Measurements from ENCODE around the gene MED6.
A peak's percentile ranks its signal among the peaks of the same experiment; 100 is the strongest.

MED6 gene

DNA sequence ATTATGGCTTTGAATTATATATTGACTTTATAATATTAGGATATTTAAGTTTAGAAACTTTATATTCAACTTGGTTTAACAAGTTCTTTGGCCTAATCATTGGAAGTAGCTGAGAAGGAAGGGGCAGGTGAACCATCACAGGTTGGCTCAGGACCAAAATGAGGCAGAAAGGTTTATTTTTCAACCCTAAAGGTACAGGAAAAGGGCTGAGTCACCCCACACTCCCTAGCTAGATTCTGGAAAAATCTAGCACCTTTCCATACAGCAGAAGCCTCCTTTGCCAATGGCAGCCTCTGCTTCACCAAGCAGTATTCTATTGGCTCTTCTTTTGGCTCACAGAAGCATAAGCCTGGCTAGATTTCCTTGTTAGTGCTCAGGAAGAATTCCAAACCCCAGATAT, 19.3 kb upstream of the MED6 start:
- ATAC-seq = no peak
- Mint-ChIP-seq H3K4me3 (no peak overlapping the region), H3K27ac (no peak overlapping the region), H3K36me3 (no peaks in the 10 kb centered on the region), H3K4me1 (no peaks in the 10 kb centered on the region), H3K9me3 (no peaks in the 10 kb centered on the region)
- DNase-seq (ENCODE audit: low spot score in 2 of 2) = no peak

DNA sequence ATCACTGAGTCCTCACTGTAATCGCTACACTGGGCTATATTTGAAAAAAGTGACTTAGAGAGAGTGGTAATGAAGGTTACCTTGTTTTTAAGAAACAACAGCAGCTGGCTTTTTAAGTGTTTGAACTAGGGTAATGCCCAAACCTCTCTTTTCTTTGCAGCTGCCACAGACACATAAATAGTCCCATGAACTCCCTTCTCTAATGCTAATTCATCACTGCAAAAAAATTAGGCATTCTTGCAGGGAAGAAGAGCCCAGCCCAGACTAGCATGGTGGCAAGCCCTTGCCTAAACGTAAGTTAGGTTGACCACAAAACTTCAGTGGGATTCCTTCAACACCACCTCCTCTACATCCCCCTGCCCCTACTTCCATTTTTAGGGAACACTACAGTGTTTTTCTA, 17.9 kb upstream of the MED6 start:
- DNase-seq (ENCODE audit: low spot score in 2 of 2) (no peak), ATAC-seq (no peak)
- no peaks in the 10 kb centered on the region for H3K9me3 Mint-ChIP-seq
- H3K4me1 Mint-ChIP-seq = no peaks in the 10 kb centered on the region
- H3K27ac Mint-ChIP-seq = no peak overlapping the region
- H3K36me3 Mint-ChIP-seq = no peaks in the 10 kb centered on the region
- H3K4me3 Mint-ChIP-seq = no peak overlapping the region

DNA sequence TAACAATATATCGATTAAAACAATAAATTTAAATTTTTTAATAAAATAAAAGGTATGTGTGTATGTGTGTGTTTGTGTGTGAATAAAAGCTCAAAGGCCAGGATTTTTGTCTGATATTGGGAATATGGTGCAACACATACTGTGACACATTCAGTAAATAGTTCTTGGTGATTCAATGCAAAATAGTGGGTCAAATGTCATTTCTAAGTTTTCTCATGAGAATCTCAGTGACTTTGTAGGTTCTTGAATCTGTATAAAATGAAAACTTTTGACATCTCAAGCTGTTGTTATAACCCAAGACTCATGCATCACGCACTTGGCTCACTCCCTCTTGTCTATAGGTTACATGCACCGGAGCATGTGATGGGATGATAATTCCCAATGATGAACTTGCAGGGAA, 16.2 kb upstream of the MED6 start:
- ATAC-seq (no peak), DNase-seq (ENCODE audit: low spot score in 2 of 2) (no peak)
- H3K4me1 Mint-ChIP-seq = no peaks in the 10 kb centered on the region
- no peak overlapping the region for H3K27ac Mint-ChIP-seq
- no peaks in the 10 kb centered on the region for H3K9me3 Mint-ChIP-seq
- H3K4me3 Mint-ChIP-seq = no peak overlapping the region
- no peaks in the 10 kb centered on the region for H3K36me3 Mint-ChIP-seq

DNA sequence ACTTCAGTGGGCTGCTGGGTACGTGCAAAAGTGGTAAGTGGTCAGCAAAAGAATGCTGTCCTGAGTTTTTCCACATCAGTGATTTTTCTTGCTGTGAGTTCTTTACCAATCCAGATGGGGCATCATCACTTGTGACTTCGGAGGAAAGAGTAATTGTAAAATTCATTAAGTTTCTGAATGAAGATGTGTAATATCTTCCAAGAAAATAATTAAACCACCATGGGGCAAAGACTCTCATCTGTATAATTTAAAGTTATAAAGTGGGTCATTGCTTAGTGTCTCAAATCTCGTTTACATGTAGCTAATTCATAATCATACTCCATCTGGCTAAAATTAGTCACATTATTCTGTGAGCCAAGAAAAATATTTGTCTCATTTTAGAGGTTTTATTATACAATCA, 10.8 kb upstream of the MED6 start:
- H3K36me3 Mint-ChIP-seq = no peaks in the 10 kb centered on the region
- DNase-seq (ENCODE audit: low spot score in 2 of 2) (no peak), ATAC-seq (no peak)
- H3K9me3 Mint-ChIP-seq = no peaks in the 10 kb centered on the region
- H3K27ac Mint-ChIP-seq = no peak overlapping the region
- H3K4me3 Mint-ChIP-seq = no peak overlapping the region
- H3K4me1 Mint-ChIP-seq = no peaks in the 10 kb centered on the region

DNA sequence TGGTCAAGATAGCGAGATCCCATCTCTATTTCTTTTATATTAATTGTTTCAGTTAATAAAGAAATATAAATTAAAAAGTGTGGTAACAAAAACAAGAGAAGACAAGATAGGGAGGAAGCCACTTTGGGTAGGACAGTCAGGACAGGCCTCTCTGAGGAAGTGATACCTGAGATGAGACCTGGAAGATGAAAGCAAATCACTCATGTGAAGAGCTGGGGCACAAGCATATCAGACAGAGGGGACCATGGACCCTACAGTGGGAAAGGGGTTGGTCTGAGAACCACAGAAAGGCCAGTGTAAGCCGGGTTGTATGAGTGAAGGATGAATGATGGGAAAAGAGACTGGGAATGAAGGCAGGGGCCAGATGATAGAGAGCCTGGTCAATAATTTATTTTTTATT, 1.8 kb upstream of the MED6 start:
- no peak for DNase-seq (ENCODE audit: low spot score in 2 of 2)
- H3K4me1 Mint-ChIP-seq = peaks cover 20% of the 10 kb centered on the region
- no peaks in the 10 kb centered on the region for H3K9me3 Mint-ChIP-seq
- ATAC-seq = no peak
- no peak overlapping the region for H3K27ac Mint-ChIP-seq
- H3K4me3 Mint-ChIP-seq = no peak overlapping the region
- H3K36me3 Mint-ChIP-seq = peaks cover 21% of the 10 kb centered on the region

DNA sequence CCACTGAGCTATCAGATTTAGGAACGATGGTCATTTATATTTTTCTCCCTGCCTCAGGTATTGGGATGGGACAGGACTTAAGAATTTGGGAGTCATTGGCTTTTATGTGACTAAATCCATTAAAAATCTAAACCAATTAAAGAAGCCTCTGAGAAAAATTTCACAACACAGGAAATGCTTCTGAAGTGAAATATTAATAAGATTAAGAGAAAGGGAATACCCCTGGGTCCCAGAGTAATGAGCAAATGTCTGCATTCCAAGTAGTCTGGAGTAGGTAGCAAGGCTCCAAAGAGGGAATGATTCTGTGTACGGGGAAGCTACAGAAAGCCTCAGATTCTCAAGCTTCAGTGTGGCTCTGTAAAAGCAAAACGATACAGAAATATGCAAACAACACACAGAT, 707 bp upstream of the MED6 start:
- H3K36me3 Mint-ChIP-seq = peaks cover 32% of the 10 kb centered on the region
- DNase-seq (ENCODE audit: low spot score in 2 of 2) (no peak), ATAC-seq (no peak)
- no peaks in the 10 kb centered on the region for H3K9me3 Mint-ChIP-seq
- H3K4me1 Mint-ChIP-seq = peaks cover 20% of the 10 kb centered on the region
- peak overlapping the region; percentile 96 for H3K4me3 Mint-ChIP-seq
- peak overlapping the region; percentile 99 for H3K27ac Mint-ChIP-seq

DNA sequence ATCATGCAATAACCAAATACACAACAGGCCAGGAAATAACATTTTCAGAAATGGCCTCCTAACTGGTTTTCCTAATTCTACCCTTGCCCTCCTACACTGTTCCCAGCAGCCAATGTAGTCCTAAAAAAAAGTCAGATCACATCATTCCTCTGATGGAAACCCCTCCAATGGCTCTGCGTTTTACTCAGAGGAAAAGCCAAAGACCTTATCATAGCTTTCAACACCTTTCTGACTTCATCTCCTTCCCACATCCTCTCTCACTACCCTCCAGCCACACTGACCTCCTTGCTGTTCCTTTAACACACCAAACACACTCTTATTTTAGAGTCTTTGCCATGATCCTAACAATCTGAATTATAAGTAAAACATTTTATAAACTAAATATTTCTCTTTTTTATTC, 1.1 kb downstream of the MED6 start:
- DNase-seq (ENCODE audit: low spot score in 2 of 2) (no peak), ATAC-seq (no peak)
- peak overlapping the region; percentile 96 for H3K4me3 Mint-ChIP-seq
- H3K36me3 Mint-ChIP-seq = peaks cover 50% of the 10 kb centered on the region
- peaks cover 20% of the 10 kb centered on the region for H3K4me1 Mint-ChIP-seq
- H3K27ac Mint-ChIP-seq = peak overlapping the region; percentile 99
- no peaks in the 10 kb centered on the region for H3K9me3 Mint-ChIP-seq

DNA sequence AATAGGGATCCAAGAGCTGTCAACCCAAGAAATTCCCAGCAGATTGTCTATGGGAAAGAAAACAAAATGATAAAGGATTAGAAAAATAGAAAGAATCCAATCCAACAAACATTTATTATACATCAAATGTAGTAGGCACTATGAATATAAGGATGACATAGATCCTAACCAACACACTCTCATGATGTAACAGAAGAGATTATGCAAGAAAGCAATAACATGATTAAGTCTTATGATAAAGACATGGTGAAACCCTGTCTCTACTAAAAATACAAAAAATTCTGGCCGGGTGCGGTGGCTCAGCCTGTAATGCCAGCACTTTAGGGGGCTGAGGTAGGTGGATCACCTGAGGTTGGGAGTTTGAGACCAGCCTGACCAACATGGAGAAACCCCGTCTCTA, 2.7 kb downstream of the MED6 start:
- peaks cover 65% of the 10 kb centered on the region for H3K36me3 Mint-ChIP-seq
- no peak overlapping the region for H3K27ac Mint-ChIP-seq

DNA sequence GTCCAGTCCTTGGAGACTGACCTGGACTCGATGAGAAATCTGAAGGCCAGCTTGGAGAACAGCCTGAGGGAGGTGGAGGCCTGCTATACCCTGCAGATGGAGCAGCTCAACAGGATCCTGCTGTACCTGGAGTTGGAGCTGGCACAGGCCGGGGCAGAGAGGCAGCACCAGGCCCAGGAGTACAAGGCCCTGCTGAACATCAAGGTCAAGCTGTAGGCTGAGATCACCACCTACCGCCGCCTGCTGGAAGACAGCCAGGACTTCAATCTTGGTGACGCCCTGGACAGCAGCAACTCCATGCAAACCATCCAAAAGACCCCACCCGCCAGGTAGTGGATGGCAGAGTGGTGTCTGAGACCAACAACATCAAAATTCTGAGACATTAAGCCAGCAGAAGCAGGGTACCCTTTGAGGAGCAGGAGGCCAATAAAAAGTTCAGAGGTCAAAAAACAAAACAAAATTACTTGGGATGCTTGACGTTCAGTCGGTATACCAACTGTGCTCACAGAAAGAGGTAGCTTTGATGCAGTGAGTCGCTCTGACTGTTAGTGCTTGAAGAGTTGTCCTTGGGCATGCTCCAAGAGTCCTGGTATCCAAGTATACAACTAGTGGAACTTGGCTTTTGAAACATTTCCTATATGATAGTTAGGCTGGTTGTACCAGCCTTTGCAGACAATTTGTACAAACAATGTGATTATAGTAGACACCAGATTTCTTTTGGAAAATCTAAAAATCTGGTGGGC, 4.8 kb downstream of the MED6 start:
- no peak for DNase-seq (ENCODE audit: low spot score in 2 of 2)
- Mint-ChIP-seq H3K9me3 (no peaks in the 10 kb centered on the region), H3K4me1 (peaks cover 20% of the 10 kb centered on the region), H3K27ac (no peak overlapping the region), H3K4me3 (no peak overlapping the region), H3K36me3 (peaks cover 81% of the 10 kb centered on the region)
- ATAC-seq = no peak

More for the DNA sequence above, 2.7 kb downstream of the MED6 start:
- peaks cover 20% of the 10 kb centered on the region for H3K4me1 Mint-ChIP-seq
- ATAC-seq (no peak), DNase-seq (ENCODE audit: low spot score in 2 of 2) (no peak)
- no peaks in the 10 kb centered on the region for H3K9me3 Mint-ChIP-seq
- no peak overlapping the region for H3K4me3 Mint-ChIP-seq

DNA sequence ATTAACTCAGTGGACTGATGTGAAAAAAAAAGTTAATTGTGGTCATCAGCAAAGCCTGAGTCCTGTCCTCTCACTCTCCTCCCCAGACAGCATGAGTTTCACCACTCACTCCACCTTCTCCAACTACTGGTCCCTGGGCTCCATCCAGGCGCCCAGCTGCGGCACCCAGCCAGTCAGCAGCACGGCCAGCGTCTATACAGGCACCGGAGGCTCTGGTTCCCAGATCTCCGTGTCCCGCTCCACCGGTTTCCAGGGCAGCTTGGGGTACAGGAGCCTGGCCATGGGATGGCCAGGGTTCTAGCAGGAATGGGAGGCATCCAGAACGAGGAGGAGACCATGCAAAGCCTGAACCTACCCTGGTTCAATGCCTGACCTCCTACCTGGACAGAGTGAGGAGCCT, 6.0 kb downstream of the MED6 start:
- Mint-ChIP-seq H3K27ac (no peak overlapping the region), H3K4me1 (peaks cover 9% of the 10 kb centered on the region), H3K36me3 (peaks cover 88% of the 10 kb centered on the region), H3K9me3 (no peaks in the 10 kb centered on the region), H3K4me3 (no peak overlapping the region)
- ATAC-seq = no peak
- DNase-seq (ENCODE audit: low spot score in 2 of 2) = no peak

DNA sequence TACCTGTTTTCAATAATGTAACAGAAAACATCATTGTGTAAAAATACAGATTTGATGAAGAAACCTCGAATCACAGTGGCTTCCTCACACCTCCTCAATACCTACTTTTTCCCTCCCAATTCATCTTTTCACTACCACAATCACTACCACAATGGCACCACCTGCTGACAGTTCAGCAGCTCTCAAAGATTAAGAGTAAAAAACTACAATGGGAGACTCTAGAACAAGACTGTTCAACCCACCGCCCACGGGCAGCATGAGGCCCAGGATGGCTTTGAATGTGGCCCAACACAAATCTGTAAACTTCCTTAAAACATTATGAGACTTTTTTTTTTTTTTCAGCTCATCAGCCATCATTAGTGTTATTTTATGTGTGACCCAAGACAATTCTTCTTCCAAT, 15.2 kb downstream of the MED6 start:
- no peak overlapping the region for H3K4me3 Mint-ChIP-seq
- no peaks in the 10 kb centered on the region for H3K4me1 Mint-ChIP-seq
- no peak for ATAC-seq
- H3K36me3 Mint-ChIP-seq = peaks cover 98% of the 10 kb centered on the region
- no peak for DNase-seq (ENCODE audit: low spot score in 2 of 2)
- no peaks in the 10 kb centered on the region for H3K9me3 Mint-ChIP-seq
- no peak overlapping the region for H3K27ac Mint-ChIP-seq

DNA sequence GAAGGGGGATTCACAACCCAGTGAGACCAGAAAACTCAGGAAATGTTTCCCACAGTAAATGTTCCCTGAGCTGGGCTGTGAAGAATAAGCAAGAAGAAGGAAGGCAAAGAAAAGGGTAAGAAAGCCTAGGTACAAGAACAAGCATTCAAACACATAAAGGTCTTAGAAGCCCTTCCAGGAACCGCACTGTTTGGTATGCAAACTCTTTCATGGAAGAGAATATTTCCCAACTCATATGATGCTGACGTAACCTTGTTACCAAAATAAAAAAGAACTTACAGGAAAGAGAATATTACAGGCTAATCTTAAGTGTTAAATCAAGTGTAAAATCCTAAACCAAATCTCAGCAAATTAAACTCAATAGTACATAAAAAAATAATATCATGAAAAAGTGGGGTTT, 23.6 kb downstream of the MED6 start:
- ATAC-seq (no peak), DNase-seq (ENCODE audit: low spot score in 2 of 2) (no peak)
- Mint-ChIP-seq H3K9me3 (peaks cover 4% of the 10 kb centered on the region), H3K36me3 (peaks cover 40% of the 10 kb centered on the region), H3K4me3 (no peak overlapping the region), H3K27ac (no peak overlapping the region), H3K4me1 (no peaks in the 10 kb centered on the region)

DNA sequence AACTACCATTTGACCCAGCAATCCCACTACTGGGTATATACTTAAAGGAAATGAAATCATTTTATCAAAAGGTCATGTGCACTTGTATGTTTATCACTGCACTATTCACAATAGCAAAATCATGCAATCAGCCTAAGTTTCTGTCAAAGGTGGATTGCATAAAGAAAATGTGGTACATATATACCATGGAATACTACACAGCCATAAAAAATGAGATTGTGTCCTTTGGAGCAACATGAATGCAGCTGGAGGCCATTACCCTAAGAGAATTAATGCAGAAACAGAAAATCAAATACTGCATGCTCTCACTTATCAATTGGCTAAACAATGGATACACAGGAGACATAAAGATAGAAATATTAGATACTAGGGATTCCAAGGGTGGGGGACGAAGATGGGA, 27.4 kb downstream of the MED6 start:
- Mint-ChIP-seq H3K36me3 (peaks cover 27% of the 10 kb centered on the region), H3K4me1 (no peaks in the 10 kb centered on the region), H3K9me3 (peaks cover 4% of the 10 kb centered on the region), H3K4me3 (no peak overlapping the region), H3K27ac (no peak overlapping the region)
- DNase-seq (ENCODE audit: low spot score in 2 of 2) (no peak), ATAC-seq (no peak)

DNA sequence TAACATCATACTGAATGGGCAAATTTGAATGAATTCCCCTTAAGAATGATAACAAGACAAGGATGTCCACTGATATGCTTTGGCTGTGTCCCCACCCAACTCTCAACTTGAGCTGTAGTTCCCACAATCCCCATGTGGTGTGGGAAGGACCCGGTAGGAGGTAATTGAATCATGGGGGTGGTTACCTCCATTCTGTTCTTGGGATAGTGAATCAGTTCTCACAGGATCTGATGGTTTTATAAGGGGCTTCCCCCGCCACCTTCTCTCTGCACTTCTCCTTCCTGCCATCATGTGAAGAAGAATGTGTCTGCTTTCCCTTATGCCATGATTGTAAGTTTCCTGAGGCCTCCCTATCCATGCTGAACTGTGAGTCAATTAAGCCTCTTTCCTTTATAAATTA, 29.3 kb downstream of the MED6 start:
- peaks cover 7% of the 10 kb centered on the region for H3K9me3 Mint-ChIP-seq
- DNase-seq (ENCODE audit: low spot score in 2 of 2) = no peak
- H3K4me1 Mint-ChIP-seq = no peaks in the 10 kb centered on the region
- no peak for ATAC-seq
- H3K4me3 Mint-ChIP-seq = no peak overlapping the region
- H3K36me3 Mint-ChIP-seq = peaks cover 33% of the 10 kb centered on the region
- H3K27ac Mint-ChIP-seq = no peak overlapping the region

DNA sequence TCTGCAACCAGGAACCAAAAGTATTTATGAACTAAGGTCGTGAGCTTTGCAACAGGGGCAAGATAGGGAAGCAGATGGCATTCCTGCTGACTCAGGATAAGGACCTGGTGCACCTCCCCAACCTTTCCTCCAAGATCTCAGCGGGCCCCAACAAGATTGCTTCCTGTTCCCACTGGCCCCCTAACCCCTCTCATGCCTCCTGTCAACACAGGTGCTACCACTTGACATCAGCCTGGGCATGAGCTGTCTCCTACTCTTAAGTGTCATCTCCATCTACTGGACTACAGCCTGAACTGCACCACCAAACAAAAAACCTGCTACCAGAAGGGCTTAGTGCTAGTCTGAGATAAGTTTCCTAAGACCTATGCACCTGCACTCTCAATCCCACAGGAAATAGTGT, 32.7 kb downstream of the MED6 start:
- peaks cover 45% of the 10 kb centered on the region for H3K36me3 Mint-ChIP-seq
- no peak overlapping the region for H3K27ac Mint-ChIP-seq
- H3K4me1 Mint-ChIP-seq = no peaks in the 10 kb centered on the region
- DNase-seq (ENCODE audit: low spot score in 2 of 2) = no peak
- H3K4me3 Mint-ChIP-seq = no peak overlapping the region
- H3K9me3 Mint-ChIP-seq = peaks cover 14% of the 10 kb centered on the region
- ATAC-seq = peak; percentile 53

DNA sequence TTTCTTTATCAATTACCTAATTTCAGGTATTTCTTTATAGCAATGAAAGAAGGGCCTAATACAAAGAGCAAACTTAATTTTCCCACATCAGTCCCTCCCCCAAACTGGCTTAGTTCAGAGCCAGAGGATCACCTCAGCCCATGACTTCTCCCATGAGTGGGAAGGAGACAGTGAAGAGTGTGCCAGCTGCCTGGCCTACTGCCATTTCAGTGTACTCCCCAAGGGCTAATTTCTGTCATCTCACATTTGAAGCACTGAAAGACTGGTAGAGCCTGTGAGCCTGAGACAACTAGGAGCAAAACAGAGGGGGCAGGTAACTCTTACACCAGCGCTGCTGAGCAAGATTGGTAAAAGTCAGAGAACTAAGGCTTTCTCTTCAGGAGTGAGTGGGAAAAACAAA, 36.6 kb downstream of the MED6 start:
- no peak overlapping the region for H3K27ac Mint-ChIP-seq
- DNase-seq (ENCODE audit: low spot score in 2 of 2) (no peak), ATAC-seq (no peak)
- no peak overlapping the region for H3K4me3 Mint-ChIP-seq
- peaks cover 21% of the 10 kb centered on the region for H3K9me3 Mint-ChIP-seq
- peaks cover 34% of the 10 kb centered on the region for H3K36me3 Mint-ChIP-seq
- H3K4me1 Mint-ChIP-seq = no peaks in the 10 kb centered on the region

DNA sequence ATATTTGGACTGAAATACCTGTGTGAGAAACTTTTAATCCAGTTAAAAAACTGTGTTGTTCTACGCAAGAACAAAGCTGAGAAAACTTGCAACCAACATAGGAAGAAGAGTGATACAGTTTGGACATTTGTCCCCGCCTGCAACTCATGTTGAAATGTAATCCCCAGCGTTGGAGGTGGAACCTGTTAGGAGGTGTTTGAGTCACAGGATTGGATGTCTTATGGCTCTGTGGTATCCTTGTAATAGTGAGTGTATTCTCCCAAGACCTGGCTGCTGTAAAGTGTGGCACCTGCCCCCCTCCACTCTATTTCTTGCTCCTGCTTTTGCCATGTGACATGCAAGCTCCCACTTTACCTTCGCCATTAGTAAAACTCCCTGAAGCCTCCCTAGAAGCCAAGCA, 37.0 kb downstream of the MED6 start:
- DNase-seq (ENCODE audit: low spot score in 2 of 2) = no peak
- H3K4me3 Mint-ChIP-seq = no peak overlapping the region
- peaks cover 21% of the 10 kb centered on the region for H3K9me3 Mint-ChIP-seq
- no peaks in the 10 kb centered on the region for H3K4me1 Mint-ChIP-seq
- H3K36me3 Mint-ChIP-seq = peaks cover 30% of the 10 kb centered on the region
- no peak overlapping the region for H3K27ac Mint-ChIP-seq
- no peak for ATAC-seq
